ENCODE results near the gene OTUD4. TPM values are rescaled to one million over a fixed set of nuclear protein-coding genes. Genes with fewer than 3 reads are reported as not detected.

The OTUD4 gene
- total RNA-seq, 1 donor from 2014 or later: 43.1 TPM

GRCh38 chr4:145179281-145179860 lies 1.0 kb downstream of the OTUD4 start:
- Mint-ChIP-seq H3K27ac (ENCODE audit: unreplicated experiment) (peak overlapping the region; percentile 90), H3K27me3 (ENCODE audit: unreplicated experiment) (peaks cover 13% of the 10 kb centered on the region), H3K4me1 (ENCODE audit: unreplicated experiment) (peaks cover 24% of the 10 kb centered on the region), H3K36me3 (ENCODE audit: low read depth, unreplicated experiment) (peaks cover 8% of the 10 kb centered on the region), H3K9me3 (ENCODE audit: unreplicated experiment) (no peaks in the 10 kb centered on the region), H3K4me3 (ENCODE audit: unreplicated experiment) (peak overlapping the region; percentile 94)
- TF ChIP-seq, protein P1, sequence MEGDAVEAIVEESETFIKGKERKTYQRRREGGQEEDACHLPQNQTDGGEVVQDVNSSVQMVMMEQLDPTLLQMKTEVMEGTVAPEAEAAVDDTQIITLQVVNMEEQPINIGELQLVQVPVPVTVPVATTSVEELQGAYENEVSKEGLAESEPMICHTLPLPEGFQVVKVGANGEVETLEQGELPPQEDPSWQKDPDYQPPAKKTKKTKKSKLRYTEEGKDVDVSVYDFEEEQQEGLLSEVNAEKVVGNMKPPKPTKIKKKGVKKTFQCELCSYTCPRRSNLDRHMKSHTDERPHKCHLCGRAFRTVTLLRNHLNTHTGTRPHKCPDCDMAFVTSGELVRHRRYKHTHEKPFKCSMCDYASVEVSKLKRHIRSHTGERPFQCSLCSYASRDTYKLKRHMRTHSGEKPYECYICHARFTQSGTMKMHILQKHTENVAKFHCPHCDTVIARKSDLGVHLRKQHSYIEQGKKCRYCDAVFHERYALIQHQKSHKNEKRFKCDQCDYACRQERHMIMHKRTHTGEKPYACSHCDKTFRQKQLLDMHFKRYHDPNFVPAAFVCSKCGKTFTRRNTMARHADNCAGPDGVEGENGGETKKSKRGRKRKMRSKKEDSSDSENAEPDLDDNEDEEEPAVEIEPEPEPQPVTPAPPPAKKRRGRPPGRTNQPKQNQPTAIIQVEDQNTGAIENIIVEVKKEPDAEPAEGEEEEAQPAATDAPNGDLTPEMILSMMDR (IDR thresholded peaks at IDR 0.05; ENCODE audit: unreplicated experiment): no peak
- peak; percentile 51 for DNase-seq (ENCODE audit: low spot score)

DNA sequence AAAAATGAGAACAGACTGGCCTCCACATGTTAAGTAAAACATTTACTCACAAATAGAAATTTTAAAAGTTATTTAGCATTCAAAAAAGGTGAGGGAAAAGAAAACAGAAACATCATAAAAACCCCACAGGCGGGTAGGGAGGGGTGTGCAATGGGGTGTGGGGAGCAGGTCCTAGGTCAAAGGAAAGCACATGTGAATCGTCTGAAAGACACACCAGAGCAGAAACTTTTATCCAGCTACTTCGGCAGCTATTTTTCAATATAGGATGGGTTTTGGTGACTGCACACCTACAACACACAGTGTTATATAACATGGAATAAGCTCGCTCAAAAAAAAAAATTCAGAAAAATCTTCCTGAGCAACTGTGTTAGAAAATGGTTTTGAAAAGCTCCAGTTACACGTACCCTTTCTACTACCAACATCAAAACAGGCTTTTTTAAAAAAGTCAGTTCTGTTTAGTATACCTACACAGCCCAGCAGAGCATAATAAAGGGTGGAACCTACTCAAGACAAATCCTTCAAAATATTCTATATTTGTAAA lies 1.6 kb downstream of the OTUD4 start:
- H3K27ac Mint-ChIP-seq (ENCODE audit: unreplicated experiment): peak overlapping the region; percentile 90
- TF ChIP-seq, protein P1 (IDR thresholded peaks at IDR 0.05; ENCODE audit: unreplicated experiment): no peak
- peaks cover 24% of the 10 kb centered on the region for H3K4me1 Mint-ChIP-seq (ENCODE audit: unreplicated experiment)
- peaks cover 11% of the 10 kb centered on the region for H3K36me3 Mint-ChIP-seq (ENCODE audit: low read depth, unreplicated experiment)
- peaks cover 13% of the 10 kb centered on the region for H3K27me3 Mint-ChIP-seq (ENCODE audit: unreplicated experiment)
- H3K9me3 Mint-ChIP-seq (ENCODE audit: unreplicated experiment): no peaks in the 10 kb centered on the region
- peak overlapping the region; percentile 94 for H3K4me3 Mint-ChIP-seq (ENCODE audit: unreplicated experiment)
- DNase-seq (ENCODE audit: low spot score): no peak

DNA sequence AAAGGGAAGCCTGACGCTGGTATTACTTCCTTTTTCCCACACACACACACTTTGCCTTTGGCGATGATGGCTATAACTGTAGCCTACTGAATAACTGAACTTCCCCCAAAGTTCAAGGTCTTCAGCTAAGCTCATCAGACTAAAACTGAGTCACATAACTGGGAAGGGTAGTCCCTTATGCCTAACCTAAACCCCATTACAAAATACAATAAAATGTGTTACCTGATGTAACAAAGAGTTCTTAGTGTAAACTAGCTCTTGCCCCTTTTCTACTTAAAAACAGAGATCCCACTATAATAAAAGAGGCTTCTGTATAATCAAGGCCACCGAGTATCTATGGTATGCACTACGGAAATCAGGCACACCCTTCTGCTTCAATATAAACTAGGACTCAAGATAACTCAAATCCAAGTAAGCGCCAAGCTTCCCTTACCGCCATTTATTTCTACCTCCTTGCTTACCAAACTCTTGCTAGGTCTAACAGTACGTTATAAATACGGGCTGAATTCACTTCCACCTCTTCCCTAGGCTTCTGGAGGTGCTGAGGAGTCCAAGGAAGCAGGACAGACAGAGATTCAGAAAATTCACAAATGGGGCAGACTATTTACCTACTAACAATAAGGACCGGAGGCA lies 2.4 kb downstream of the OTUD4 start:
- DNase-seq (ENCODE audit: low spot score): no peak
- Mint-ChIP-seq H3K4me3 (ENCODE audit: unreplicated experiment) (peak overlapping the region; percentile 94), H3K27me3 (ENCODE audit: unreplicated experiment) (peaks cover 13% of the 10 kb centered on the region), H3K27ac (ENCODE audit: unreplicated experiment) (peak overlapping the region; percentile 90), H3K36me3 (ENCODE audit: low read depth, unreplicated experiment) (peaks cover 14% of the 10 kb centered on the region), H3K9me3 (ENCODE audit: unreplicated experiment) (no peaks in the 10 kb centered on the region), H3K4me1 (ENCODE audit: unreplicated experiment) (peaks cover 25% of the 10 kb centered on the region)
- TF ChIP-seq, protein P1 (IDR thresholded peaks at IDR 0.05; ENCODE audit: unreplicated experiment): no peak

DNA sequence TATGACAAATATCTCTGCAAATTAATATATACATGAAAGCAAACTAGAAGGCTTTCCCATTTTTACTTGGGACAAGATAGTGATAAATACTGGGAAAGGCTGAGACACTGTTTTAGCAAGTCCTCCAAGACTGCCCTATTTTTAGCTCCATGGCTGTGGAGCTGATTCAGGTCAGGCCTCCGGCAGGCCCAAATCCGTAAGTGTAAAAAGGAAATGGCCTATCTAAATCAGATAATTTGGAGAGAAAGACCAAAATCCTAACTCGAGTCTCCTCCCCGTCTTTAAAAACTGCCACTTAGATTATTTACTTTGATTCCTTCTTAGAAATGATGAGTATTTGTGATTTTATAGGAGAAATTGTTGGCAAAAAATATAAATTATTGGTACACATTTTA lies 2.9 kb downstream of the OTUD4 start:
- TF ChIP-seq, protein P1 (IDR thresholded peaks at IDR 0.05; ENCODE audit: unreplicated experiment): no peak
- Mint-ChIP-seq H3K9me3 (ENCODE audit: unreplicated experiment) (no peaks in the 10 kb centered on the region), H3K36me3 (ENCODE audit: low read depth, unreplicated experiment) (peaks cover 17% of the 10 kb centered on the region), H3K27ac (ENCODE audit: unreplicated experiment) (peak overlapping the region; percentile 90), H3K4me1 (ENCODE audit: unreplicated experiment) (peaks cover 22% of the 10 kb centered on the region), H3K4me3 (ENCODE audit: unreplicated experiment) (peak overlapping the region; percentile 94), H3K27me3 (ENCODE audit: unreplicated experiment) (peaks cover 13% of the 10 kb centered on the region)
- DNase-seq (ENCODE audit: low spot score): no peak
